Spleen (tissue), 7 donors: ENCODE data around the gene EP400.

ENCODE experiments used
- POLR2A ChIP-seq, 3 donors: fragments of 450-650 bp; IDR thresholded peaks; one replicate each; pipeline ENCODE4 v1.5.1; 2017; ENCODE audit warnings: antibody characterized with exemption in 3 of 3, mild to moderate bottlenecking in 1 of 3
- TF ChIP-seq, protein P1 (sequence below), 11 experiments: fragments of 200-600 bp in 7 of 11; fragments of 450-650 bp in 4 of 11; sonication (generic) in 4 of 11; IDR thresholded peaks in 8 of 11; conservative IDR thresholded peaks in 3 of 11; 1 replicate in 7 of 11; 2 replicates in 4 of 11; pipeline versions ENCODE4 v1.4.0 to v1.8.0; 2016 to 2021; ENCODE audit warnings: antibody characterized with exemption in 11 of 11, inconsistent platforms in 4 of 11, mild to moderate bottlenecking in 1 of 11
- donor health status: DM: no; HTN: no; CAD: no; lungs with moderate emphysema.
- donor health status: DM: no; HTN: no; CAD: no.
- donor health status: DM: no; HTN: no; CAD: no.

DNA sequence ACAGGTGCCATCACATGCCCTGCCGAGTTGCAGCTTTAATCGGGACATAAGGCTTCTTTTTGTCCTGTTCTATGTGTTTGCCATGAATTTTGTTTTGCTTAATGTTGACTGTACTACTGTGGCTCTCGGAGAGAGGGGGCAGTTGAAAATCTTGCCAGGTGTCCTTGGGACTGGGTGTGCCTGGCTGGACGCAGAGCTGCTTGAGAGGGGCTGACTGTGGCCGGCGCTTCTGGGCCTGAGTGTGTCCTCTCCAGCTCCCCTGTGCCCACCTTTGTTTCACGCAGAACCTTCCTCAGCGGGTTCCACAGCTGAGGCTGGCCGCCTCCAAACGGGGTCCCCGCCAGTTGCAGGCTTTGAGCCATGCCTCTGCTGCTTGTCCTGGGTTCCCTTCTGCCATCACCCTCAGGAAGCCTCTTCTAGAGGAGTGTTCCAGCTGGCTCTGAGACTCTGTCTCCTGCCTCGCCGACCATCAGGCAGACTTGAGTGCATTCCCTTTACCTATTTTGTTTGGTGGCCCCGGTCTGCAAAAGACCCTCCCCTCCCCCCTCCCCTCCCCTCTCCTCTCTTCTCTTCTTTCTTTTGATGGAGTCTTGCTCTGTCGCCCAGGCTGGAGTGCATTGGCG, 144.6 kb downstream of the EP400 start:
- TF ChIP-seq, protein P1, sequence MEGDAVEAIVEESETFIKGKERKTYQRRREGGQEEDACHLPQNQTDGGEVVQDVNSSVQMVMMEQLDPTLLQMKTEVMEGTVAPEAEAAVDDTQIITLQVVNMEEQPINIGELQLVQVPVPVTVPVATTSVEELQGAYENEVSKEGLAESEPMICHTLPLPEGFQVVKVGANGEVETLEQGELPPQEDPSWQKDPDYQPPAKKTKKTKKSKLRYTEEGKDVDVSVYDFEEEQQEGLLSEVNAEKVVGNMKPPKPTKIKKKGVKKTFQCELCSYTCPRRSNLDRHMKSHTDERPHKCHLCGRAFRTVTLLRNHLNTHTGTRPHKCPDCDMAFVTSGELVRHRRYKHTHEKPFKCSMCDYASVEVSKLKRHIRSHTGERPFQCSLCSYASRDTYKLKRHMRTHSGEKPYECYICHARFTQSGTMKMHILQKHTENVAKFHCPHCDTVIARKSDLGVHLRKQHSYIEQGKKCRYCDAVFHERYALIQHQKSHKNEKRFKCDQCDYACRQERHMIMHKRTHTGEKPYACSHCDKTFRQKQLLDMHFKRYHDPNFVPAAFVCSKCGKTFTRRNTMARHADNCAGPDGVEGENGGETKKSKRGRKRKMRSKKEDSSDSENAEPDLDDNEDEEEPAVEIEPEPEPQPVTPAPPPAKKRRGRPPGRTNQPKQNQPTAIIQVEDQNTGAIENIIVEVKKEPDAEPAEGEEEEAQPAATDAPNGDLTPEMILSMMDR (IDR thresholded peaks at IDR 0.05 in 8 of 11, conservative IDR thresholded peaks at IDR 0.05 in 3 of 11), result no peak
- no peak for TF ChIP-seq POLR2A (IDR thresholded peaks at IDR 0.05)
